CD4-positive, alpha-beta T cell treated with Interleukin-10 for 1 hour (primary cell): ENCODE results near the gene LINGO1.

ENCODE experiments used
- DNase-seq: peaks from one replicate; pipeline ENCODE4 v3.0.0-alpha.2; 2020

The LINGO1 gene

GRCh38 chr15:77591968-77592613 is 40.6 kb downstream of the LINGO1 start:
- no peak for DNase-seq

GRCh38 chr15:77589839-77590238 is 42.9 kb downstream of the LINGO1 start:
- no peak for DNase-seq

- no peak for DNase-seq
Measured at GRCh38 chr15:77588126-77588525, 44.6 kb downstream of the LINGO1 start.

GRCh38 chr15:77584691-77585090 is 48.0 kb downstream of the LINGO1 start:
- DNase-seq = no peak

GRCh38 chr15:77584201-77584600 is 48.5 kb downstream of the LINGO1 start:
- no peak for DNase-seq

- DNase-seq = no peak
Measured at GRCh38 chr15:77582763-77583162, 49.9 kb downstream of the LINGO1 start.

GRCh38 chr15:77581896-77582569 is 50.7 kb downstream of the LINGO1 start:
- no peak for DNase-seq

GRCh38 chr15:77580996-77581682 is 51.6 kb downstream of the LINGO1 start:
- DNase-seq = no peak

GRCh38 chr15:77579498-77580188 is 53.1 kb downstream of the LINGO1 start:
- DNase-seq = no peak

GRCh38 chr15:77578641-77579372 is 53.9 kb downstream of the LINGO1 start:
- DNase-seq = no peak

- DNase-seq = no peak
Measured at GRCh38 chr15:77577366-77577950, 55.3 kb downstream of the LINGO1 start.

GRCh38 chr15:77576538-77576937 is 56.2 kb downstream of the LINGO1 start:
- no peak for DNase-seq

GRCh38 chr15:77575203-77575934 is 57.3 kb downstream of the LINGO1 start:
- DNase-seq = no peak

- DNase-seq = no peak
Measured at GRCh38 chr15:77574521-77575202, 58.0 kb downstream of the LINGO1 start.

- no peak for DNase-seq
Measured at GRCh38 chr15:77573802-77574201, 58.9 kb downstream of the LINGO1 start.

GRCh38 chr15:77572186-77572585 is 60.5 kb downstream of the LINGO1 start:
- no peak for DNase-seq

- DNase-seq = no peak
Measured at GRCh38 chr15:77571741-77572140, 61.0 kb downstream of the LINGO1 start.

GRCh38 chr15:77571181-77571580 is 61.5 kb downstream of the LINGO1 start:
- no peak for DNase-seq

- DNase-seq = no peak
Measured at GRCh38 chr15:77569729-77570125, 63.0 kb downstream of the LINGO1 start.

- DNase-seq = no peak
Measured at GRCh38 chr15:77568973-77569728, 63.6 kb downstream of the LINGO1 start.
